Keratinocyte (primary cell): ENCODE data around the gene SND1. TPM values are rescaled to one million over a fixed set of nuclear protein-coding genes. Genes with fewer than 3 reads are reported as not detected.

Experiments
- DNase-seq: peaks from one replicate; pipeline ENCODE4 v3.0.0-alpha.2; 2011; ENCODE audit warnings: low read depth, missing footprints, low spot score
- FAIRE-seq: peaks from 2 replicates; lab custom pipeline; 2011; peaks lifted over from hg19 to GRCh38; lab: Jason Lieb, UNC
- H2AFZ ChIP-seq: 2 replicates; pipeline ENCODE4 v1.6.0; 2012; ENCODE audit warnings: low read length, control low read depth, inconsistent platforms; ENCODE audit not compliant: control insufficient read depth
- H3K27ac ChIP-seq: 2 replicates; pipeline ENCODE4 v1.5.1; 2011; ENCODE audit warnings: low read length; ENCODE audit not compliant: control insufficient read depth, insufficient read depth
- H3K27me3 ChIP-seq: 3 replicates; pipeline ENCODE4 v1.6.0; 2011; ENCODE audit warnings: low read length; ENCODE audit not compliant: control insufficient read depth, insufficient read depth; ENCODE audit errors: extremely low read depth
- H3K36me3 ChIP-seq, 2 experiments: 2 replicates in 1 of 2; 3 replicates in 1 of 2; pipeline ENCODE4 v1.5.1; 2011; ENCODE audit warnings: low read length in 2 of 2, mild to moderate bottlenecking in 1 of 2; ENCODE audit not compliant: control insufficient read depth in 2 of 2, insufficient read depth in 2 of 2; ENCODE audit errors: extremely low read depth in 1 of 2
- H3K4me1 ChIP-seq: 3 replicates; pipeline ENCODE4 v1.5.1; 2011; ENCODE audit warnings: low read length; ENCODE audit not compliant: control insufficient read depth, insufficient read depth; ENCODE audit errors: extremely low read depth
- H3K4me2 ChIP-seq: 3 replicates; pipeline ENCODE4 v1.6.0; 2011; ENCODE audit warnings: low read depth, low read length; ENCODE audit not compliant: control insufficient read depth, insufficient read depth; ENCODE audit errors: extremely low read depth
- H3K4me3 ChIP-seq, 3 experiments: fragments of 200-600 bp in 1 of 3; sonication (generic) in 1 of 3; 2 replicates in 2 of 3; 3 replicates in 1 of 3; pipeline ENCODE4 v1.5.1; 2011 to 2016; ENCODE audit warnings: low read length in 3 of 3, mild to moderate bottlenecking in 3 of 3, control low read depth in 2 of 3, inconsistent platforms in 1 of 3, low read depth in 1 of 3, mixed read lengths in 1 of 3, mixed run types in 1 of 3, moderate library complexity in 1 of 3; ENCODE audit not compliant: control insufficient read depth in 2 of 3, insufficient read depth in 2 of 3; ENCODE audit errors: extremely low read depth in 1 of 3
- H3K79me2 ChIP-seq: 2 replicates; pipeline ENCODE4 v1.6.0; 2012; ENCODE audit warnings: low read length; ENCODE audit not compliant: control insufficient read depth, insufficient read depth
- H3K9ac ChIP-seq: 3 replicates; pipeline ENCODE4 v1.6.0; 2011; ENCODE audit warnings: low read length; ENCODE audit not compliant: control insufficient read depth, insufficient read depth; ENCODE audit errors: extremely low read depth
- H3K9me1 ChIP-seq: 3 replicates; pipeline ENCODE4 v1.6.0; 2011; ENCODE audit warnings: low read length; ENCODE audit not compliant: control insufficient read depth, insufficient read depth; ENCODE audit errors: extremely low read depth
- H3K9me3 ChIP-seq: 2 replicates; pipeline ENCODE4 v1.5.1; 2012; ENCODE audit warnings: low read depth, low read length; ENCODE audit not compliant: control insufficient read depth
- H4K20me1 ChIP-seq: 3 replicates; pipeline ENCODE4 v1.6.0; 2011; ENCODE audit warnings: low read length; ENCODE audit not compliant: control insufficient read depth, insufficient read depth; ENCODE audit errors: extremely low read depth
- CTCF ChIP-seq, 3 experiments: IDR thresholded peaks in 1 of 3; conservative IDR thresholded peaks in 1 of 3; optimal IDR thresholded peaks in 1 of 3; 2 replicates in 2 of 3; 3 replicates in 1 of 3; pipeline versions ENCODE3 to v1.5.1; 2011; ENCODE audit warnings: low read length in 3 of 3, mild to moderate bottlenecking in 3 of 3, moderate library complexity in 2 of 3, control low read depth in 1 of 3, inconsistent platforms in 1 of 3; ENCODE audit not compliant: insufficient read depth in 2 of 3; ENCODE audit errors: extremely low read depth in 1 of 3
- EZH2 ChIP-seq: IDR thresholded peaks from one replicate; pipeline ENCODE4 v1.6.1; 2012; ENCODE audit warnings: inconsistent platforms, mild to moderate bottlenecking, low read length, moderate library complexity
- dilution Hi-C: fragments of 300-500 bp; cut with MboI; formaldehyde crosslinking; loops from one replicate; pipeline ENCODE4 v1.7.0; 2020; ENCODE audit warnings: low sequenced_read_pairs; ENCODE audit not compliant: extremely low pct_ligation_motif_present
- polyA plus RNA-seq, 5 experiments: library from polyadenylated mRNA; depleted of rRNA in 3 of 5; stranded (reverse) in 3 of 5; stranded (forward) in 1 of 5; unstranded in 1 of 5; fragments of >200 nt; gene quantifications; 1 replicate in 1 of 5; 2 replicates in 3 of 5; 3 replicates in 1 of 5; pipeline versions ENCODE4 v1.2.1 to v1.2.3, GENCODE V29; 2011 to 2012; ENCODE audit warnings: missing spikeins in 2 of 5, low read depth in 1 of 5, low replicate concordance in 1 of 5

The SND1 gene
- polyA plus RNA-seq, 1 donor (not counting 4 experiments of a cell fraction or from before 2014, with no cell fraction given), result 140 TPM

DNA sequence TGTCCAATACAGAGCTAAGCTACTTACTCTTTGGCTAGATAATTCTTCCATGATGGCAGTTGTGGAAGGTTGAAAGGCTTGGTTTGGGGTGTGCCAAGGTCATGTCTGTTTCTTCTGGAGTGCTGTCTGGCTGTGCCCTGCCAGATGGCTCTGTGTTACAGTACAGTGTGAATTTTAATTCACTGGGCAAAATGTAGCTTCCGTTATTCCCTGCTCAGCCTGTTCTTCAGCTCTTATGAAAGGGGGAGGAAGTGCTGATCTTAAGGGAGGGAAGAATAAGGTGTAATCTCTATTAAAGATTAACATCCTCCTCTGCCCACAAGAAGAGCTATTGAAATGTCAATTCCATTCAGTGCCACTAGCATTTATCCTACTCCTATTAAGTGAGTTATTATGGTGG, 52.2 kb downstream of the SND1 start:
- Histone ChIP-seq H4K20me1 (peaks cover 8% of the 10 kb centered on the region), H3K9ac (no peak overlapping the region), H3K4me1 (no peaks in the 10 kb centered on the region), H3K9me1 (no peaks in the 10 kb centered on the region), H3K27ac (no peak overlapping the region), H3K4me3 (no peak overlapping the region), H3K36me3 (peaks cover 24 to 38% of the 10 kb centered on the region in 2 experiments), H3K27me3 (no peaks in the 10 kb centered on the region), H2AFZ (no peak overlapping the region), H3K4me2 (no peak overlapping the region), H3K9me3 (no peaks in the 10 kb centered on the region), H3K79me2 (peaks cover 22% of the 10 kb centered on the region)
- FAIRE-seq, result no peak
- no peak for DNase-seq
- dilution Hi-C loops, result no loop called here
- TF ChIP-seq EZH2 (no peak), CTCF (optimal IDR thresholded peaks at IDR 0.05 in 1 of 3, IDR thresholded peaks at IDR 0.05 in 1 of 3, conservative IDR thresholded peaks at IDR 0.05 in 1 of 3; ENCODE audit: extremely low read depth in 1 of 3, insufficient read depth in 2 of 3, low read length in 3 of 3) (no peak)

GRCh38 chr7:127705461-127705959, 53.5 kb downstream of the SND1 start:
- no peak for FAIRE-seq
- no peak for TF ChIP-seq EZH2
- TF ChIP-seq CTCF (optimal IDR thresholded peaks at IDR 0.05 in 1 of 3, IDR thresholded peaks at IDR 0.05 in 1 of 3, conservative IDR thresholded peaks at IDR 0.05 in 1 of 3; ENCODE audit: extremely low read depth in 1 of 3, insufficient read depth in 2 of 3, low read length in 3 of 3), result no peak
- Histone ChIP-seq H4K20me1 (peaks cover 8% of the 10 kb centered on the region), H3K4me2 (no peak overlapping the region), H3K27me3 (no peaks in the 10 kb centered on the region), H3K9me1 (no peaks in the 10 kb centered on the region), H2AFZ (no peak overlapping the region), H3K79me2 (peaks cover 17% of the 10 kb centered on the region), H3K36me3 (peaks cover 24 to 45% of the 10 kb centered on the region in 2 experiments), H3K9me3 (no peaks in the 10 kb centered on the region), H3K4me1 (no peaks in the 10 kb centered on the region), H3K9ac (no peak overlapping the region), H3K4me3 (no peak overlapping the region), H3K27ac (no peak overlapping the region)
- DNase-seq, result peak; percentile 4
- dilution Hi-C loops, result no loop called here
